Measurements from ENCODE around the gene DSP.

Gene DSP

DNA sequence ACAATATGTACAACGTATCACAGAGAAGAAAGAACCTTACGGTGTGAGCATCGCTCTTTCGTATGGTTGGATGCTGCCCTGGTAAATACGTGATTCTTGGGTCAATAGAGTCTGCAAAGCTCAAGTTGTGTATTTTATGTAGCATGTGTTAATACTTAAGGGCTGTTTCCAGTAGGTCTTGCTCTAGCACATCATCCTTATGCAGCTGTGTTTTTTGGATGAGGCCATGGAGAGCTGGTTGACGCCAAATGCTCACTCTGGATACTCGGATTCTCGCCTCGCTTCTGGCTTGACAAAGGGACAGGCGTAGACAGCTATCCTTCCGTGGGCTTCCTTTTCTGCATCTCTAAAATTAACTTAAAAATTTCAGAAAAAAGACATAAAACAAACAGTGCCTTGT is 87.4 kb downstream of the DSP start:
- H3K9me3 Mint-ChIP-seq: no peaks in the 10 kb centered on the region
- TF ChIP-seq, protein P1, sequence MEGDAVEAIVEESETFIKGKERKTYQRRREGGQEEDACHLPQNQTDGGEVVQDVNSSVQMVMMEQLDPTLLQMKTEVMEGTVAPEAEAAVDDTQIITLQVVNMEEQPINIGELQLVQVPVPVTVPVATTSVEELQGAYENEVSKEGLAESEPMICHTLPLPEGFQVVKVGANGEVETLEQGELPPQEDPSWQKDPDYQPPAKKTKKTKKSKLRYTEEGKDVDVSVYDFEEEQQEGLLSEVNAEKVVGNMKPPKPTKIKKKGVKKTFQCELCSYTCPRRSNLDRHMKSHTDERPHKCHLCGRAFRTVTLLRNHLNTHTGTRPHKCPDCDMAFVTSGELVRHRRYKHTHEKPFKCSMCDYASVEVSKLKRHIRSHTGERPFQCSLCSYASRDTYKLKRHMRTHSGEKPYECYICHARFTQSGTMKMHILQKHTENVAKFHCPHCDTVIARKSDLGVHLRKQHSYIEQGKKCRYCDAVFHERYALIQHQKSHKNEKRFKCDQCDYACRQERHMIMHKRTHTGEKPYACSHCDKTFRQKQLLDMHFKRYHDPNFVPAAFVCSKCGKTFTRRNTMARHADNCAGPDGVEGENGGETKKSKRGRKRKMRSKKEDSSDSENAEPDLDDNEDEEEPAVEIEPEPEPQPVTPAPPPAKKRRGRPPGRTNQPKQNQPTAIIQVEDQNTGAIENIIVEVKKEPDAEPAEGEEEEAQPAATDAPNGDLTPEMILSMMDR (IDR thresholded peaks at IDR 0.05; ENCODE audit: unreplicated experiment in 3 of 3): no peak
- no peaks in the 10 kb centered on the region for H3K36me3 Mint-ChIP-seq (ENCODE audit: low read depth)
- H3K4me1 Mint-ChIP-seq: no peaks in the 10 kb centered on the region
- no peak overlapping the region for H3K27ac Mint-ChIP-seq
- no peaks in the 10 kb centered on the region for H3K27me3 Mint-ChIP-seq (ENCODE audit: low read depth)
- H3K4me3 Mint-ChIP-seq: no peak overlapping the region

DNA sequence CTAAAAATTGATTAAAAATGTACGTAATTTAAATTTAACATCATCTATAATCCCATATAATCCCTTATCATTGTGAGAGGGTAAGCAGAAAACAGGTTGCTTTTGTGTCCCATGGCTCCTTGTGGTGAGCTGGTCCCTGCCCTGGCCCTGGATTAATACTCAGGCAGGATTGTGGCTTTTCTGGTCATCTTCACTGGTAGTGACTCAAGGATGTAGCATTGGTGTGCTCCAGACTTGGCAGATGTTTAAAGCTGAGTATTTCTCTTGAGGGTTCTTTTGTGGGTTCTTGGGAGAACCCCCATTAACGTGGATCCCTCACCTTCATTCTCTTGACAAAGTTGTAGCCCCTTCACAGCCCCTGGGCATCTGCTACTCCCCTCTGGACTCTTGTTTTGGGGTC is 87.8 kb downstream of the DSP start:
- Mint-ChIP-seq H3K4me1 (no peaks in the 10 kb centered on the region), H3K4me3 (no peak overlapping the region), H3K9me3 (no peaks in the 10 kb centered on the region), H3K27me3 (ENCODE audit: low read depth) (no peaks in the 10 kb centered on the region), H3K27ac (no peak overlapping the region), H3K36me3 (ENCODE audit: low read depth) (no peaks in the 10 kb centered on the region)
- TF ChIP-seq, protein P1 (IDR thresholded peaks at IDR 0.05; ENCODE audit: unreplicated experiment in 3 of 3): no peak

DNA sequence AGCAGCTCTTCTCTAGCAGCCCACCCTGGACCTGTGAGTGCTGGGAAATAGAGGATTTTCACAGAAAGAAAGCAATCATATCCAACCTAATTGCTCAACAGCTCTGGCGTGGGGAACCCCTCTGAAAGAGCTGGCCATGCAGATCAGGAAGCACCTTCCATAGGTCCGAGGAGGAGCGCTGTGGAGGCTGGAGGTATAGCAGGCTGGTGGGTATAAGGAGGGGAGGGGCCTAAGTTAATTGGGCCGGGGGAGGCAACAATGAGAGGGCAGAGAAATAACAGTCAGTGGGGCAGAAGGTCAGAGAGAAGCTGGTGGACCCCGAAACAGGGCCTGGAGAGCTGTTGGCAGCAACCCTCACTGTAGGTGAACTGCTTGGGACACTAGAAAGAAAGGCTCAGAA is 89.3 kb downstream of the DSP start:
- Mint-ChIP-seq H3K36me3 (ENCODE audit: low read depth) (no peaks in the 10 kb centered on the region), H3K27ac (no peak overlapping the region), H3K27me3 (ENCODE audit: low read depth) (no peaks in the 10 kb centered on the region), H3K4me3 (no peak overlapping the region), H3K4me1 (no peaks in the 10 kb centered on the region), H3K9me3 (no peaks in the 10 kb centered on the region)
- TF ChIP-seq, protein P1 (IDR thresholded peaks at IDR 0.05; ENCODE audit: unreplicated experiment in 3 of 3): no peak

DNA sequence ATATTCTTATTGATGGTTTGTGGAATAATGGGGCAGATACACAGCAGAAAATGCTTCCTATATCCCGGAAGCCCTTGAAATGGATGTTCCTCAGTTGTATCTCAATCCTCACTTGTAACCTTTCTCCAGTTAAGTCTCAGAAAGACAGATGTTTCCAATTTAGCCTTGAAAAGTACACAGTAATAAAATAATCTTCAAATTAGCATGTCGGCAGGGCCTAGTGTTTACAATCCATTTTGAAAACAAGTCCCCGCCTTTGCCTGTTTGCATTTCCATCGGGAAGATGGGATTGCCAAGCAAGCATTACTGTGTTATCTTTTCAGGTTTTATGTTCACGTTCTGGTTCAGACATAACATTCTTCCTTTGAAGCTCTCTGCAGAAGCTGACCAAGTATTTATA is 90.0 kb downstream of the DSP start:
- H3K27ac Mint-ChIP-seq: no peak overlapping the region
- H3K9me3 Mint-ChIP-seq: no peaks in the 10 kb centered on the region
- no peak overlapping the region for H3K4me3 Mint-ChIP-seq
- H3K4me1 Mint-ChIP-seq: no peaks in the 10 kb centered on the region
- H3K27me3 Mint-ChIP-seq (ENCODE audit: low read depth): no peaks in the 10 kb centered on the region
- H3K36me3 Mint-ChIP-seq (ENCODE audit: low read depth): no peaks in the 10 kb centered on the region
- TF ChIP-seq, protein P1 (IDR thresholded peaks at IDR 0.05; ENCODE audit: unreplicated experiment in 3 of 3): no peak

DNA sequence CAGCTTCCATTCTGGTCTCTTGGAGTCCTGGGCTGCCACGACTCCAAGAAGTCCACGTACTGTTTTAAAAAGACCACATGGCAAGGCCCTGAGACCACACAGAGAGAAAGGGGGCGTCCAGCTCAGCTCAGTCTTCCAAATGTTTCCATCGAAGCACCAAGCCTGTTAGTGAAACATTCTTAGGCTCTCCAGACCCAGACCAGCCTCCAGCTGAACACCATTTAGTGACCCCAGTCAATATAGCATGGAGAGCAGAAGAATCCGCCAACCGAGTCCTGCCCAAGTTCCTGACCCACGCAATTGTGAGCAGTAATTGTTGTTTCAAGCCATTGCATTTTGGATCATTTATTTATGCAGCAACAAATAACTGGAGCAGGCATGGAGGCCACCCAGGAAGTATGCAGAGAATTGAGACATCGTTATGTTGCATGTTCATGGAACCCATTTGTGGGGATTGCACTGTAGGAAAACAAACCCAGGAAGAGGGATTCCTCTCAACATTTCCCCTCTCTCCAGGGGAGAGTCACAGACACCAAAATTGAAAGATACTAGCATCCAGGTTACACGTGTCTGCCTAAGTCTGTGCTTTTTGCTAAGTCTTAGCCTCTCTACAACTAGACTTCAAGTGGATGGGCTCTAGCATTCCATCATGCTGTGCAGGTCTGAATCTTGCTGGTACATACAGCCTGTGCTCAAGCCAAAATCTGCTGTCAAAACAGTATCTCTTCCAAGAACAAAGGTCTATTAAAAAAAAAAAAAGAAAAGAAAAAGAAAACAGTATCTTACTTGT is 91.2 kb downstream of the DSP start:
- H3K36me3 Mint-ChIP-seq (ENCODE audit: low read depth): no peaks in the 10 kb centered on the region

More for the DNA sequence above, 91.2 kb downstream of the DSP start:
- H3K27ac Mint-ChIP-seq: no peak overlapping the region
- H3K4me3 Mint-ChIP-seq: no peak overlapping the region
- TF ChIP-seq, protein P1 (IDR thresholded peaks at IDR 0.05; ENCODE audit: unreplicated experiment in 3 of 3): no peak
- no peaks in the 10 kb centered on the region for H3K4me1 Mint-ChIP-seq
- H3K9me3 Mint-ChIP-seq: no peaks in the 10 kb centered on the region
- H3K27me3 Mint-ChIP-seq (ENCODE audit: low read depth): no peaks in the 10 kb centered on the region
